Aorta (tissue), 5 donors: ENCODE results near the gene GLRX5. TPM values are rescaled to one million over a fixed set of nuclear protein-coding genes. Genes with fewer than 3 reads are reported as not detected.
A peak's percentile ranks its signal among the peaks of the same experiment; 100 is the strongest.

Experiments
- ATAC-seq: fragments of 200-7000 bp; cut with Tn5 transposase; one replicate; pipeline ENCODE4 v1.9.1; 2022; ENCODE audit warnings: moderate library complexity; ENCODE audit not compliant: low FRiP score
- DNase-seq, 2 donors: peaks; one replicate each; pipeline ENCODE4 v3.0.0-alpha.2; 2020
- H3K27ac ChIP-seq, 2 donors: one replicate each; pipeline ENCODE4 v1.5.1; 2013; ENCODE audit warnings: low read length in 2 of 2, mild to moderate bottlenecking in 2 of 2, moderate library complexity in 2 of 2, control low read depth in 1 of 2, inconsistent platforms in 1 of 2, low read depth in 1 of 2
- H3K27me3 ChIP-seq, 2 donors: one replicate each; pipeline ENCODE4 v1.6.1; 2013; ENCODE audit warnings: control low read depth in 1 of 2, low read length in 1 of 2, mild to moderate bottlenecking in 1 of 2, moderate library complexity in 1 of 2; ENCODE audit not compliant: insufficient read depth in 2 of 2, control insufficient read depth in 1 of 2
- H3K36me3 ChIP-seq, 2 donors: one replicate each; pipeline ENCODE4 v1.6.1; 2013; ENCODE audit warnings: control low read depth in 1 of 2, low read length in 1 of 2, mild to moderate bottlenecking in 1 of 2; ENCODE audit not compliant: insufficient read depth in 2 of 2, control insufficient read depth in 1 of 2
- H3K4me1 ChIP-seq, 2 donors: one replicate each; pipeline ENCODE4 v1.6.1; 2013; ENCODE audit warnings: low read length in 2 of 2, control low read depth in 1 of 2, mild to moderate bottlenecking in 1 of 2, moderate library complexity in 1 of 2; ENCODE audit not compliant: insufficient read depth in 2 of 2, control insufficient read depth in 1 of 2
- H3K4me3 ChIP-seq, 2 donors: one replicate each; pipeline ENCODE4 v1.5.1; 2013; ENCODE audit warnings: low read length in 2 of 2, control low read depth in 1 of 2, mild to moderate bottlenecking in 1 of 2
- H3K9me3 ChIP-seq: one replicate; pipeline ENCODE4 v1.6.1; 2013; ENCODE audit warnings: mild to moderate bottlenecking, low read length; ENCODE audit not compliant: control insufficient read depth
- WGBS, 2 donors: extraction: QIAGEN DNeasy Blood & Tissue Kit; methylation state at CpG; one replicate each; pipeline ENCODE4 v1.1.7; 2013; 5-methylcytosine and 5-hydroxymethylcytosine counted together
- intact Hi-C, 2 donors: fragments of 100-400 bp; cut with DNase I; formaldehyde crosslinking; loops; one replicate each; pipeline versions ENCODE4 v1.14.2 to v1.15.0; 2022
- polyA plus RNA-seq, 2 donors: library from polyadenylated mRNA; stranded (reverse); fragments of 200-250 nt; gene quantifications; one replicate each; pipeline ENCODE4 v1.2.3, GENCODE V29; 2013
- total RNA-seq, 2 donors: library from RNA; stranded (reverse); fragmentation: NEBNext Ultra II Directional; extraction: Animal tissue kit (Norgen Biotek cat#: 25700); gene quantifications; one replicate each; pipeline ENCODE4 v1.2.1, GENCODE V29; 2021
- donor health status: healthy with polysubstance abuse.
- donor health status: Bipolar disorder and iron deficiency.
- donor health status: DM: no; HTN: no; CAD: no.
- donor health status: DM: no; HTN: no; CAD: no.
- donor health status: DM: yes; HTN: yes; CAD: no.

The GLRX5 gene
- total and polyA plus RNA-seq, 4 donors, result 20.1 to 54.2 (median 32.2) TPM

GRCh38 chr14:95519699-95520098 is 15.2 kb upstream of the GLRX5 start:
- no peaks in the 10 kb centered on the region for H3K27me3 ChIP-seq
- no peak overlapping the region for H3K4me3 ChIP-seq
- no peaks in the 10 kb centered on the region for H3K9me3 ChIP-seq
- H3K4me1 ChIP-seq, result peaks cover 2 to 7% of the 10 kb centered on the region in 2 donors
- 0 to 4% methylated on average over 6 of the region's 6 CpGs for WGBS, 2 donors
- peak; percentile 90 to 93 for DNase-seq
- intact Hi-C loops, result loop anchor here (5.0 to 10.0 kb wide), 2 partner anchors 37 to 365 kb away; partner anchors contain the start of gene DICER1 (in 1 of the 2)
- H3K27ac ChIP-seq, result peak overlapping the region in 1 of 2 donors; percentile 78
- H3K36me3 ChIP-seq, result no peaks in the 10 kb centered on the region
- ATAC-seq, result peak; percentile 69

GRCh38 chr14:95520346-95520745 is 14.5 kb upstream of the GLRX5 start:
- H3K27ac ChIP-seq, result peak overlapping the region in 1 of 2 donors; percentile 78
- no peaks in the 10 kb centered on the region for H3K9me3 ChIP-seq
- 51 to 63% methylated on average over 3 of the region's 3 CpGs for WGBS, 2 donors
- DNase-seq, result peak in 1 of 2 donors; percentile 71
- H3K4me1 ChIP-seq, result peaks cover 2 to 7% of the 10 kb centered on the region in 2 donors
- no peak overlapping the region for H3K4me3 ChIP-seq
- H3K36me3 ChIP-seq, result no peaks in the 10 kb centered on the region
- intact Hi-C loops, result no loop called here
- no peaks in the 10 kb centered on the region for H3K27me3 ChIP-seq
- no peak for ATAC-seq

- intact Hi-C loops, result no loop called here
- H3K4me1 ChIP-seq, result peaks cover 2 to 7% of the 10 kb centered on the region in 2 donors
- H3K27ac ChIP-seq, result no peak overlapping the region
- WGBS, 2 donors, result 90 to 91% methylated on average over 4 of the region's 4 CpGs
- no peak overlapping the region for H3K4me3 ChIP-seq
- ATAC-seq (no peak), DNase-seq (no peak)
- no peaks in the 10 kb centered on the region for H3K9me3 ChIP-seq
- H3K36me3 ChIP-seq, result no peaks in the 10 kb centered on the region
- no peaks in the 10 kb centered on the region for H3K27me3 ChIP-seq
These were observed 13.8 kb upstream of the GLRX5 start for GRCh38 chr14:95521001-95521400.

GRCh38 chr14:95522116-95522515 is 12.7 kb upstream of the GLRX5 start:
- H3K27ac ChIP-seq, result no peak overlapping the region
- H3K27me3 ChIP-seq, result no peaks in the 10 kb centered on the region
- no peaks in the 10 kb centered on the region for H3K36me3 ChIP-seq
- 90 to 92% methylated on average over 11 of the region's 11 CpGs for WGBS, 2 donors
- ATAC-seq (no peak), DNase-seq (no peak)
- H3K4me3 ChIP-seq, result no peak overlapping the region
- intact Hi-C loops, result no loop called here
- H3K9me3 ChIP-seq, result no peaks in the 10 kb centered on the region
- H3K4me1 ChIP-seq, result peaks cover 2 to 13% of the 10 kb centered on the region in 2 donors

GRCh38 chr14:95522556-95522955 is 12.3 kb upstream of the GLRX5 start:
- Histone ChIP-seq H3K9me3 (no peaks in the 10 kb centered on the region), H3K4me3 (no peak overlapping the region), H3K27me3 (no peaks in the 10 kb centered on the region), H3K27ac (no peak overlapping the region), H3K4me1 (peaks cover 2 to 13% of the 10 kb centered on the region in 2 donors), H3K36me3 (no peaks in the 10 kb centered on the region)
- intact Hi-C loops, result no loop called here
- DNase-seq, result no peak
- WGBS, 2 donors, result 90% methylated on average over 4 of the region's 4 CpGs
- ATAC-seq, result no peak

GRCh38 chr14:95523051-95523814 is 11.6 kb upstream of the GLRX5 start:
- Histone ChIP-seq H3K36me3 (no peaks in the 10 kb centered on the region), H3K9me3 (no peaks in the 10 kb centered on the region), H3K4me1 (peaks cover 2 to 13% of the 10 kb centered on the region in 2 donors), H3K4me3 (no peak overlapping the region), H3K27ac (peak overlapping the region in 1 of 2 donors; percentile 24), H3K27me3 (no peaks in the 10 kb centered on the region)
- intact Hi-C loops, result no loop called here
- WGBS, 2 donors, result 56 to 58% methylated on average over 12 of the region's 12 CpGs
- no peak for ATAC-seq
- no peak for DNase-seq

- WGBS, 2 donors, result 31 to 37% methylated on average over 11 of the region's 11 CpGs
- DNase-seq (no peak), ATAC-seq (no peak)
- H3K27me3 ChIP-seq, result no peaks in the 10 kb centered on the region
- no peaks in the 10 kb centered on the region for H3K36me3 ChIP-seq
- no peaks in the 10 kb centered on the region for H3K9me3 ChIP-seq
- no peak overlapping the region for H3K27ac ChIP-seq
- intact Hi-C loops, result no loop called here
- no peak overlapping the region for H3K4me3 ChIP-seq
- H3K4me1 ChIP-seq, result peaks cover 2 to 11% of the 10 kb centered on the region in 2 donors
These were observed 10.9 kb upstream of the GLRX5 start for GRCh38 chr14:95523815-95524448.

- intact Hi-C loops, result no loop called here
- no peaks in the 10 kb centered on the region for H3K9me3 ChIP-seq
- no peak overlapping the region for H3K4me3 ChIP-seq
- WGBS, 2 donors, result 91% methylated on average over 6 of the region's 6 CpGs
- H3K4me1 ChIP-seq, result peaks cover 0 to 11% of the 10 kb centered on the region in 2 donors
- no peaks in the 10 kb centered on the region for H3K36me3 ChIP-seq
- ATAC-seq (no peak), DNase-seq (no peak)
- no peak overlapping the region for H3K27ac ChIP-seq
- H3K27me3 ChIP-seq, result no peaks in the 10 kb centered on the region
These were observed 9.9 kb upstream of the GLRX5 start for GRCh38 chr14:95524706-95525512.
